Measurements from ENCODE around the gene BCL2L11.

GRCh38 chr2:111105926-111106325, 14.8 kb upstream of the BCL2L11 start:
- TF ChIP-seq CTCF (IDR thresholded peaks at IDR 0.05; ENCODE audit: insufficient read depth, low read depth, low read length) (no peak), EZH2 (IDR thresholded peaks at IDR 0.05; ENCODE audit: insufficient read depth, low read length) (no peak)

Measured in astrocyte (in vitro differentiated cells and primary cell).